ENCODE measurements around the gene RNF31.

RNF31 gene

DNA sequence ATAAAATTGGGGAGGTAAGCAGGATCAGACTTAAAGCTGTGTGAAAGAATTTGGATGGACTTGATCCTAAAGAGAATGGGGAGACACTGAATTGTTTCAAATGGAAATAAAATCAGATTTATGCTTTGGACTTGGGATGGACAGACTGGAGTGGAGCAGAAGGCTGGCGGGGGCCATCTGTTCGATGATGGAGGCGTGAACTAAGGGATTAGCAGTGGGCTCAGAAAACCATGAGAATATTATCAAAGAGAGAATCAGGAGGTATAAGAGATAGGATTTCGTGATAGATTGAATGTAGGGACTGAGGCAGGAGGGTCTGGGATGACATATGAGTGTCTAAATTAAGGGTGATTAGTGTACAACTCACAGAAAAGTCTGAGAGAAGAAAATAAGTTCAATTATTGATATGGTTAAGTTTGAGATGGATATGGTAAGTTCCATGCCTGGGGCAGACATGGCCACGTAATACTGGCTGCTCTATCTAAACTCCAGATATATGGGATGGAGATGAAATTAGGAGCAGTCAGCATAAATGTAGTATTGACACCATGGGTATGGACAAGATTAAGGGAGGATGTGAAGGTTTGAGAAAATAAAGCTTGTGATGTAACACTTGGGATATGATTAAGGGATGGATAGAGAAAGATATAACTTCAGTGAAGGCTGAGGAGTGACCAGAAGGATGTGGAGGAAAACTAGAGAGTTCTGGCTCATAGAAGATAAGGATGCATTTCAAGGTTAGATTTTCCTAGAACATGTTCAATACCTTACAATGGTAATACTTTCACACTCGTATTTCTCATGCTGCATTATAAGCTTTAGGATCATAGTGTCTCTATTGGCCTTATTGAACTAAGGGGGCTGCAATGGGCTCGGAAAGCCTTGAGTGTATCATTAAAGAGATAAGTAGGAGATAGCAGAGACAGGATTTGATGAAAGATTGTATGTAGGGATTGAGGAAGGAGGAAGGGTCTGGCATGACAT, 57.2 kb downstream of the RNF31 start:
- DNase-seq: no peak

DNA sequence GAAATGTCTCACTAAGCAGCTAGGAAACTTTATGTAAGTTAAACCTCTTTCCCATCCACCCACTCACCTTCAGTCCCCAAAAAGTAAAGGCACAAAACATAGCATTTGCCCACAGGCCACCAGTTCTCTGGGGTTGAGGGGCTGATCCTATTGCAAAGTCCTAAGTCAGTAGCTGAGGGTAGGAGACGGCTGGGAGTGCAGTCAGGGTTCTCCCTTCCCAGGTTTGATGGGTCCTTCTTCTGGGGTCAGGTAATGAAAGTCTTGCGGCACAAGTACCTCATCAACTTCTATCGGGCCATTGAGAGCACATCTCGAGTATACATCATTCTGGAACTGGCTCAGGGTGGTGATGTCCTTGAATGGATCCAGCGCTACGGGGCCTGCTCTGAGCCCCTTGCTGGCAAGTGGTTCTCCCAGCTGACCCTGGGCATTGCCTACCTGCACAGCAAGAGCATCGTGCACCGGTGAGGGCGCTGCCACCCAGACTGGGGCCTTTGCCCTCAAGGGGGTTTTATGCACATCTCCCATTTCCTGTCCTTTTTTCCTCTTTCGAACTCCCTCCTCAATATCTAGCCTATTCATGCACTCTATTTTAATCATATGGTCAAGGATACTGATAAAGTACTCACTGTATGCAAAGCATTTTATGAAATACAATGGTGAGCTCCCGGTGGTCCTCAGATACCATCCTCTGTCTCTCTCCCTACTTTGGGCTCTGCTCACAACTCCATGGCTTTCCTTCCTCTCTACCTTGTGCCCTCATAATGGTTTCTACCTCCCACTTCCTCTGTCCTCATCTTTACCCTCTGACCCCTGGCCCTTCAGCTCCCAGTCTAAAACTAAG, 59.2 kb downstream of the RNF31 start:
- no peak for DNase-seq

DNA sequence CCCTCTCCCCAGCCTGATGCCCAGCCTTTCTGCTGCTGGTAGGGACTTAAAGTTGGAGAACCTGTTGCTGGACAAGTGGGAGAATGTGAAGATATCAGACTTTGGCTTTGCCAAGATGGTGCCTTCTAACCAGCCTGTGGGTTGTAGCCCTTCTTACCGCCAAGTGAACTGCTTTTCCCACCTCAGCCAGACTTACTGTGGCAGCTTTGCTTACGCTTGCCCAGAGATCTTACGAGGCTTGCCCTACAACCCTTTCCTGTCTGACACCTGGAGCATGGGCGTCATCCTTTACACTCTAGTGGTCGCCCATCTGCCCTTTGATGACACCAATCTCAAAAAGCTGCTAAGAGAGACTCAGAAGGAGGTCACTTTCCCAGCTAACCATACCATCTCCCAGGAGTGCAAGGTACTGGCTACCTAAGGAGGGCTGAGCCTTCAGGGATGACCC, 59.8 kb downstream of the RNF31 start:
- no peak for DNase-seq

DNA sequence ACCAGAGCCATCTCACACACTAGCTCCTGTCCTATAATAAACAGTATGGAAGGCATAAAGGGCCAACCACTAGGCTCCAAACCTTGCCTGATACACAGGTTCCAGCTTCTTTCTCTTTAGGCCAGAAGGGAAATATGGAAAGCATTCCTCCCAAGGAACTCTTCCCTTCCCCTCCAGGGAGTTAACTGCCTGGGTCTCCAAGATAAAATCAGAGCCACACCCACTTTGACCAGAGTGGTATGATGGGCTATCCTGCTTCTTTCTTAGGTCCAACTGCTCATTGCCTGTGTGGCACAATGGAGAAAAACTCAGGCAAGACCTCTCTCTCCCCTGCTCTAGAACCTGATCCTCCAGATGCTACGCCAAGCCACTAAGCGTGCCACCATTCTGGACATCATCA, 60.3 kb downstream of the RNF31 start:
- no peak for DNase-seq

Measured in NCI-H1694 treated with DMSO at 0.1 percent for 48 hours (cell line).